ACHN (cell line): Measurements from ENCODE around the gene SCN9A.
A peak's percentile ranks its signal among the peaks of the same experiment; 100 is the strongest.
"Not testable (repeated sequence)": the region's sequence is repeated elsewhere in the genome, so short reads cannot be mapped to it uniquely, and the experiment has no call there.

Source experiments
- DNase-seq: peaks from one replicate; pipeline ENCODE4 v3.0.0-alpha.2; 2015
- in situ Hi-C: cut with HindIII; loops from 2 replicates; pipeline ENCODE4 v1.10.0; 2017; ENCODE audit warnings: low sequenced_read_pairs, low pct_ligation_motif_present, low pct_unique_long_range_greater_than_20kb

Gene SCN9A

DNA sequence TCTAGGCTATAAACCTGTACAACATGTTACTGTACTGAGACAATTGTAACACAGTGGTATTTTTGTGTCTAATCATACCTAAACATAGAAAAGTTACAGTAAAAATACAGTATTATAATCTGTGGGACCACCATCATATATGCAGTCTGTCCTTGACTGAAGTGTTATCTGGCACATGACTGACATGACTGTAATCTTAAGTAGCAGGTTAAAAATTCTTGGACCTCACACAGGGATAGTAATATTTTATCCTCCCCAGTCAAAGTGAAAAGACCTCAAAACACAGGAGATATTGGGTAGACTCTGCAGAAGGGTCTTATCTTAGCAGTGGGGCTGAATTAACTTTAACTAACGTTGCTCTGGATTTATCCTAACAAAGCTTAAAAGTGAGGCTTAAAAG lies 4.9 kb upstream of the SCN9A start:
- DNase-seq, result no peak
- in situ Hi-C loops, result no loop called here

DNA sequence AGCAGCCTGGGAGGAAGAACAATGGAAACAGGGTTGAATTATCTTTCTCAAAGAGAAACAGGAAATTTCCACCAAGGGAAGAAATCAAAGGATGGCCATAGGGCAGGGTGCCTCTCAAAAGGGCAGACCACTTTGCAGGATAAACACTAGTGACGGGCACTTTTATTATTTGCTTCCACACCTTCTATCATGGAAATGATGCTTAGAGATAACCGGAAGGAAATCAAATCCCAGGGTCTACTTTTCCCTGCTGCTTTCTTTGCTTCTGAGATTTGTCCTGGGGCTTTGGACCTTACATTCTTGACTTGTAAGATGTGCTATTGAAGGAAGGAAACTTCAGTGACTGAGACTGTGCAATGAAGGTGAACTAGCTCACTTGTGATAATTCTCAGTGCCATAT lies 1.1 kb upstream of the SCN9A start:
- no peak for DNase-seq
- in situ Hi-C loops, result no loop called here

DNA sequence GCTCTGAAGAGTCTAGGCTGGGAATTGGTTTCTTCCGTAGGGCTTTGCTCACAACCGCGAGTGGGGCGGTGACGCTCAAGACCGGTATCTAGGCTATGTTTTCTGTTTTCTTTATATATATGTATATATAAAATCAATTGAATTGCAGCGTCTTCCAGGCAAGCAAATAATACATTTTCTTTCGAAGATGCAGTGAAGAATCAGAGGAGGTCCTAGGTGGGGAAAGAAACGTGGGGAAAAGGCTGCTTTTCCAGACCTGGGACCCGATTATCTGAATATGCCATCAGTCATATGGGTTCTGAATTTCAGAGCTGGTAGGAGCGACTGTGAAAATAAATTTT lies 714 bp upstream of the SCN9A start:
- in situ Hi-C loops, result no loop called here
- no peak for DNase-seq

DNA sequence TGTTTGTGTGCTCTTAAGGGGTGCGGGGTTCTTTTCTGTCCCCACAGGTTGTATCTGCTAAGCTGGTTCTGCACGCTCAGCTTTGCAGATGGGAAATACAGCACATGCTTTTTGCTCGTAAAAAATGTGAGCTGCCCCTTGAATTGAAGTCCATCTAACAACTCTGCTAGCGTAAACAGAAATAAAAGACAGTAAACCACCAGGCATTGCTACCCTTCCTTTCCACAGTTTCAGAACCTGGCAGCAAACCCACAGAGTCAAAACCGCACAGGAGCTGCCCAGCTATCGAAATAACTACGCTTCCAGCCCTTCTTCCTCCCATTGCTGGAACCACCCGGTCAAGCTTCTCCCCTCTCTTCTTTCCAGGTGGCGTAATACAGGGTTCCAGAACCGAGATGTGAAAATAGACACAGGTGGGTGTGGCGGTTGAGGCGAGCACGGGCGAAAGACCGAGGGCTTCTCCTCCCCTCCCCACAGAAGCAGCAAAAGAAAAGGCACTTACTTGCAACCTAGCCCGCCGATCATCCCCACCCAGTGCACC lies 479 bp downstream of the SCN9A start:
- in situ Hi-C loops, result no loop called here
- DNase-seq, result peak; percentile 61

DNA sequence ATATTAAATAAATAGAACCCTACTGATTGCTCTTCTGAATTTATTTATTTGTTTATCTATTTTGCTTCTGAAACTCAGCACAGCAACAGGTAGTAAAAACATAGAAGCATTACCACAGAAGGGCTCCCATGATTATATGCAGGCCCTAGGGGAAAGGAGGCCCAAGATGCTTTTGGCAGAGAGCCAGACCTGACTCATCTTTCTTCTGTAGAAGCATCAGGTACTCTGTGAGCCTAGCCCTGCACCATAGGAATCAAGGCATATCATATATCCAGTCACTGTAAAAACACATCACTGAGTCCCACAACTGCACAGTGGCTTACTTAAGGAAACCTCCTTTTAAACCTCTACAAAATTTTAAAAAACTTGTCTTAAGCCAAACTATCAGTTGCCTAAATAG lies 1.8 kb downstream of the SCN9A start:
- in situ Hi-C loops, result no loop called here

DNA sequence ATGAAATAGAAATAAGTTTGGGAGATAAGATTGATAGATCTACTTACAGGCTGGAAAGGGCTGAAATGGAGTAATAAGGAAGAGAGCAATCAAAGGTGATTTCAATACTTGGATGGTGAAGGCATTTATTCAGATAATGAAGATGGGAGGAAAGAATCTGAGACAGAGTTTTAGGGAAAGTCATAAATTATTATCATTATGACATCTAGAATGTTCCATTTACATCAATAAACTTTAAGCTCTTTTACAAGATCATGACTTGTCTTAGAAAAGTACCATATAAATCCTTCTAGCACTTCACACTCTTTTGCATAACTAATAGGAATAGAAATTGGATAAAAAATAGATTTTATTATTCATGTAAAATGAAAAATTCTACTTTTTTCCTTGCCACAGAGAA lies 2.2 kb downstream of the SCN9A start:
- in situ Hi-C loops, result no loop called here
- no peak for DNase-seq

More for the DNA sequence above, 1.8 kb downstream of the SCN9A start:
- peak; percentile 90 for DNase-seq

DNA sequence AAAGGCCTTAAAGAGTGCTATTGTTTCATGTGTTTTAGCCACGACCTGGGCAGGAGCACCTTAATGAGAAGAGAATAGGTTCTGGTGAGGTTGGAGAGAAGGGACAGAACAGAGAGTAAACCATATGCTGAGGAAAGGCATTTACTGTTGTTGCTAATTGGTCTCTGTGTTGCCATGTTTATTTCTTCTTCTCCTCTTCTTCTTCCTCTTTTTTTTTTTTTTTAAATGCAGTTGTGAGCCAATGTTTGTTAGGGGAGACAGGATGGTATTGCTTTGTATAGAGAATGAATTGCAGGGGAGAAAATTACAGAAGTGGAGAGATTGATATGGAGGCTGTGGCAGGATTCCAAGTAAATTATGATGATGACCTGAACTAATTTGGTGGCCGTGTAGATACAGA lies 2.6 kb downstream of the SCN9A start:
- no peak for DNase-seq
- in situ Hi-C loops, result no loop called here

DNA sequence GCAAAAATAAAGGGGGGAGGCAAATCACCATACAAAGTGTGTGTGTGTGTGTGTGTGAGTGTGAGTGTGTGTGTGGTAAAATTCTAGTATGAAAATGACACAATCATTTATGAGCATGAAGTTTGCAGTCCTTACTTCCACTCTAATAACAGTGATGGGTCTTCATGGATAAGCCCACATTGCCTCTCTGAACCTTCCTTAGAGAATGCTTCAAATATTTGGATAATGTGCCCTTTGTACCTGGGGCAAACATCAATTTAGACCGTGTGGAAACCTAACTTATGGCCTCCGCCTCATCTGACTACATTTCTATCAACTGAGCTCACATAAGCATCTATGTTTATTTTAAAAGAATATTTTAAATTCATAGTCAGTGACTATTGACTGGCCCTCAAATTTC lies 3.7 kb downstream of the SCN9A start:
- in situ Hi-C loops, result no loop called here
- DNase-seq, result no peak

DNA sequence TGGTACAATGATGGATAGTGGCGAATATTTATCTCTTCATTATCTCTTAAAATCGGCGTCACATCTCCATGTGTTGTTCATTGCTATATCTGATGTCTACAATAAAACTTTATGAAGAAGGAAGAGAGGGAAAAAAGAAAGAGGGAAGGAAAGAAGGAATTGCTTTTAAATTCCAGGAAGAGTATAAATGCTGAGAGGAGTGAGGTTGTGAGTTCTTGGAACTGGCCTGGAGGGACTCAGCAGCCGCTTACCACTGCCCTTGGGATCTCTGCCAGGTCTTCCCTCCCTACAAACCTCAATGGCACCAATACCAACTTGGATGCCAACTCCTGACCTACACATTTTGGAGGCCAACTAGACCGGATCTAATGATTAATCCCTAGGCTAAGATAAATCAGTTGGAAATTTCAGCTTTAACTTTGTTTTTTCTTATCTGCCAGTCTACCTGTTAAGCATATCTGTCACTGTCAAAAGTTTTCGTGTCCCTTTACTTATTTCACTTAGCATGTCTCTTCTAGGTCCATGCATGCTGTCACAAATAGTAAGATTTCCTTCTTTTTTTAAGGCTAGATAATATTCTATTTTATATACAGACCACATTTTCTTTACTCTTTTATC lies 9.8 kb downstream of the SCN9A start:
- in situ Hi-C loops, result no loop called here
- DNase-seq, result peak; percentile 63

DNA sequence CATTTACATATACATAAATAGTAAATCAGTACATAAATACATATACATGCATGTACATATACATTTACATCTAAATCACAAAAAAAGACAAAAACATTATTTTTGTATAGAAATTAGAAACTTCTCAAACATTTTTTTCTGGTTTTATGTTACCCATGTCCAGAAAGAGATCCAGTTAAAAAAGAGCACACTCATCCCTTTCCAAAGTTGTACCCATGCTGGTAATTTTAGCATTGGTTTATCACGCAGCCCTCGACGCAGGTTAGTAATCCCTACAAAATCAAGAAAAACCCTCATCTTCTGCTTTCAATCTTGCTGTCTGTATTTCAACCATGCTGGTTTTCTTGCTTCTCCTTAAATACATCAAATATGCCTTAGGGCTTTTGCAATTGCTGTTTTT lies 10.5 kb downstream of the SCN9A start:
- DNase-seq, result no peak
- in situ Hi-C loops, result no loop called here

DNA sequence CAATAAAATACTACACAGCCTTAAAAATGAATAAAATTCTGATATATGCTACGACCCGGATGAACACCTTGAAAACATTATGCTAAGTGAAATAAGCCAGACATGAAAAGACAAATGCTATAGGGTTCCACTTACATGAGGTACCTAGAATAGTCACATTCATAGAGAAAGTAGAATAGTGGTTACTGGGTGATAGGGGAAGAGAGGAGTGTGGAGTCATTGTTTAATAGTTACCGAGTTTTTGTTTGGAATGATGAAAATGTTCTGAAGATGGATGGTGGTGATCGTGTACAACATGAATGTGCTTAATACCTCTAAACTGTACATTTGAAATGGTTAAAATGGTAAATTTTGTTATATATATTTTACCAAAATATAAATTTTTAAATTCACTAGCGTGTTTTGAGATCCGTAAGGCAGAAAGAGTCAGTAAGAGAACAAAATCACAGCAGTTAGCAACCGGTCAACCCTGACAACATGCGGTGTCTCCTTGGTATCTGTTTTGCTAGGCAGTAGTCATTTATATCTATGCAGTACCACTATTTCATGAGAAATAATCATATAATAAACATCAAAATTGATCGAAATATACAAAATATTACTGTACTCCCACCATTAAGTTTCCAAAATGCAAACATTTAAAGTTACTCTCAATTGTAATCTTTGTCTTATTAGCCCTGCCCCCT lies 11.1 kb downstream of the SCN9A start:
- DNase-seq, result no peak
- in situ Hi-C loops, result no loop called here

DNA sequence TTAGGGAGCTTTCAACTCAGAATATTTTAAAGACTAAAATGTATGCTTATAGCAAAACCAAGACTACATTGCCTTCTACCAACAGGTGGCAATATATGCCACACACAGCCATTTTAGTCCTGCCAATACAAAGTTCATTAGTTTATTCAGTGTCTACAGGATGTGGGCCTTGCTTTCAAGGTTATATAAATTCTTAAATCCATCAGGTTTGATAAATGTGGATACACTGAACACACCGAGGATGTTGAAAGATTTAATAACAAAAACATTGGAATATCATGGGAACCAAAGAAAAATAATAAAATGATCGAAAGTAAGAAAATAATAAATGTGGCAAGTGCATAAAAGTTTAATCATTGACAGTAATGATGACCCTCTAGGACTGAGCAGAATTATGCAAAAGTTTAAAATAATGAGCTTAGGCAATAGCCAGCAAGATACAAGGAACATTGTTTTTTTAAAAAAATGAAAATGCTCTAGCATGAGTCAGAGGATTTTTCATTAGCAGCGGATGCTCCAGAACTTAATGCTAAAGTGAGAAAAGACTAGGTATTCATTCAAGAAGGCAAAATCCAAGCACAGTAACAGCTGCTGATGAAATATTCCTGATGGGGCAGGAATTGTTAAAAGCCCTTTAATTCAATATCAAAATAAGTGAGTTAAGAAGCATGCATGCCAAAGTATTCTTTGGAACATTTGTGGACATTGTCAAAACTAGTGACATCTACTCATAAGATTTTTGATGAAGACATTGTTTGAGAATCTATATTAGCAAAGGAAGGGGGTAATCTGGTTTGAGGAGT lies 14.2 kb downstream of the SCN9A start:
- in situ Hi-C loops, result no loop called here
- DNase-seq, result peak; percentile 67

DNA sequence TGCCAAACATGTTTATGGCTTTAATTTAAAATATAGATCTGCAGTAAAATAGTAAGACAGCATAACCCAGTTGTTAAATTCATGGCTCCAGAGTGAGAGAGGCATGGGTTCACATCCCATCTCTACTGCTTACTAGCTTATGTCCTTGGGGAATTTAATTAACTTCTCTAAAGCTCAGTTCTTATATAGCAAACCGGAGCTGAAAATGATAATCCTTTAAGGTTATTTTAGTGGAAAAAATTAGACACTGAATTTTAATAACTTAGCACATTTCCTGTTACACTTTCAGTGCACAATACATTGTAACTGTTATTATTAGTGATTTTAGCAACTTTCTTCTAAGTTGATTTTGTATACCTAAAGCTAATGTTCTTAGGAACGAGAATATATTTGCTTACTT lies 14.8 kb downstream of the SCN9A start:
- in situ Hi-C loops, result no loop called here
- no peak for DNase-seq

DNA sequence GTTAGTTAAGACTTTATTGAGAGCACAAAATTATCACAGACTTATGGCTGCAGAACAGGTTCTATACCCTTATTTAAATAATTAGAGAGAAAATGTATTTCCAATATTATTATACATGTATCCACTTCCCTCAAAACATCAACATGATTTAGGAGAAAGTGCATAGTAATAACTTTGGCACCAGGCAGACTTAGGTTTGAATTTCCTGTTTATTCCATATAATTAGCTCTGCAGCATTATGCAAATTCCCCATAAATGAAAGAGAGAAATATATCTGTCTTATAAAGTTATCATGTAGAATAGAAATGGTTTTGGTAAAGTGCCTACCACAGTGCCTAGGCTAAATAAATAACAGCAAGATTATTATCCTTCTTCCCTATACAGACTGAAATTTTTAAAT lies 15.3 kb downstream of the SCN9A start:
- in situ Hi-C loops, result no loop called here
- DNase-seq, result no peak

DNA sequence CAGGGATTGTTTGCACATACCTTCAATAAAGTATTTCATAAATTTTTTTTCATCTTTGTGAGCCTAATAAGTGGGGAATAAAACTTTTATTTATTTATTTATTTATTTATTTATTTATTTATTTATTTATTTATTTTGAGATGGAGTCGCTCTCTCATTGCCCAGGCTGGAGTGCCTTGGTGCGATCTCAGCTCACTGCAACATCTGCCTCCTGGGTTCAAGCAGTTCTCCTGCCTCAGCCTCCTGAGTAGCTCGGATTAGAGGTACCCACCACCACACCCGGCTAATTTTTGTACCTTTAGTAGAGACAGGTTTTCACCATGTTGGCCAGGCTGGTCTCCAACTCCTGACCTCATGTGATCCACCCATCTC lies 17.8 kb downstream of the SCN9A start:
- DNase-seq, in situ Hi-C loops: not testable (repeated sequence)

DNA sequence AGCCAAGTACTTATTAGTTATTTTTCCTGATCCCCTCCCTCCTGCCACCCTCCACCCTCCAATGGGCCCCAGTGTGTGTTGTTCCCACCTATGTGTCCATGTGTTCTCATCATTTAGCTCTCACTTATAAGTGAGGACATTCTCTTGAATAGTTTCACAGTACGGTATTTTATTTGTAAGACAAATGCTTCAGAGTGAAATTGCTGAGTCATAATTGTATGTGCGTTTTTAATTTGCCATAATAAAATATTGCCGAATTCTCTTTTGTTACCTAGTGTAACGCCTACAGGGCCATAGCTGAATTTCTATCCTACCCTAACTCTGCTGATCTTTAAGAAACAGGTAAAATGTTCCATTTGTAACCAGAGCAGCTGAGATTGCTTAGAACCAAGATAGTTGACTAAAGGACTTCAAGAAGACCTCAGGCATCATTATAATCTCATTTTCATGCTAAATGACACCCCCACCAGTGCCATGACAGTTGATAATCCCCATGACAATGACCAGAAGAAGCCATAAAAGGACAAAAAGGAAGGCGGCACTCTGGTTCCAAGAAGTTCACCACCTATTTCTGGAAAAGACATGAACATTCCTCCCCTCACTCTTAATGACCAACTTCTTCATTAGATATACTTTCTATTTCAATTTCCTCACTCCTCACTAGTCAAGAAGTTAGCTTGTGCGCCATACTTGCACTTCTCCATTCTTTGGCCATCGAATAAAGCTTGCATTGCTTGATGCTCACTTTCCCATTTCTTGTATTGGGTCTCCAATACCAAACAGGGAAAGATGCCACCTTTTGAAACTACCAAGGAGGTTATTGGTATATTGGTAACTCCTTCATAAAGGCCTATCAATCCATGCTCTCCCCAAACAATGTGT lies 18.4 kb downstream of the SCN9A start:
- DNase-seq, result no peak
- in situ Hi-C loops, result no loop called here

DNA sequence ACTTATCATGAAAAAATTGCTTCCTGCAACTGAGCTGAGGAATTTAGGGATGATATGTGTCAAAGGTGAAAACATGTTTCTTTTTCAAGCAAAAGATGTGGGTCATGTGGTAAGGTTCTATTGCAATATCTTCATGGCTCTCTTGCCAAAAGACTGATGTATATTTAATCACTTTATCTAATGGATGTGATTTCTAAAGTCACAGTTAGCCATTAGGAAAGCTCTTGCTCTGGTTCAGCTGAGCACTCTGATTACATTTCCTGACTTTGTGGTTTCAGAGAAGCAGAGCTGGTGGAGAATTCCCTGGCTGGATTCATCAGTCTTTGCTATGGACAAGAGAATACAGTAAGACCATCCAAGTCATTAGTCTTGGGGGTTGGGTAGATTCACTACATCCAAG lies 24.4 kb downstream of the SCN9A start:
- no peak for DNase-seq
- in situ Hi-C loops, result no loop called here

DNA sequence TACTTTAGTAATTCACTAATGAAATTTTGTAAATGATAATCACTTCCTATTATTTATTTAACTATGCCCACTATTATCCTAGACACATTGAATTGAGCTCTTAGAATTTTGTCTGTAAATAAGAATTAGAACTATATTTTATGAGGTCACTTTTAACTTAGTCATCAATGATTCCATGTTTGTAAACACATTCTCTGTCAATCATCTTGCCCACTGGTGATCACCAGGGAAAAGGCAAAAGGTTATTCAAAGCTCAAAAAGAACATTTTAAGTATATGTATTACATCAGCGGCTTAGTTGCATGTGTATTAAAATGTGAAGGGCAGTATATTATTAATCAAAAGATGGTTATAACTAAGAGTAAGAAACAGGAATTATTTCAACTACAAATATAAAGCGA lies 25.2 kb downstream of the SCN9A start:
- no peak for DNase-seq
- in situ Hi-C loops, result no loop called here
